ENCODE results near the gene PLAC8.
"Not testable (repeated sequence)": the region's sequence is repeated elsewhere in the genome, so short reads cannot be mapped to it uniquely, and the experiment has no call there.

PLAC8 gene

GRCh38 chr4:83067058-83067639 is 47.4 kb downstream of the PLAC8 start:
- DNase-seq (ENCODE audit: low read depth in 3 of 3), result no peak

- DNase-seq (ENCODE audit: low read depth in 3 of 3), result no peak
Measured at GRCh38 chr4:83065266-83065665, 49.3 kb downstream of the PLAC8 start.

GRCh38 chr4:83062739-83063138 is 51.8 kb downstream of the PLAC8 start:
- no peak for DNase-seq (ENCODE audit: low read depth in 3 of 3)

GRCh38 chr4:83054928-83055327 is 59.6 kb downstream of the PLAC8 start:
- DNase-seq (ENCODE audit: low read depth in 3 of 3), result no peak

- DNase-seq (ENCODE audit: low read depth in 3 of 3), result not testable (repeated sequence)
Measured at GRCh38 chr4:83048781-83049180, 65.7 kb downstream of the PLAC8 start.

- no peak for DNase-seq (ENCODE audit: low read depth in 3 of 3)
Measured at GRCh38 chr4:83046693-83047473, 67.6 kb downstream of the PLAC8 start.

GRCh38 chr4:83043801-83044407 is 70.6 kb downstream of the PLAC8 start:
- DNase-seq (ENCODE audit: low read depth in 3 of 3), result no peak

- not testable (repeated sequence) for DNase-seq (ENCODE audit: low read depth in 3 of 3)
Measured at GRCh38 chr4:83043157-83043556, 71.4 kb downstream of the PLAC8 start.

GRCh38 chr4:83040269-83040668 is 74.3 kb downstream of the PLAC8 start:
- no peak for DNase-seq (ENCODE audit: low read depth in 3 of 3)
